Measurements from ENCODE around the gene PCDHB9. TPM values are rescaled to one million over a fixed set of nuclear protein-coding genes. Genes with fewer than 3 reads are reported as not detected.
"Not testable (repeated sequence)": the region's sequence is repeated elsewhere in the genome, so short reads cannot be mapped to it uniquely, and the experiment has no call there.

The PCDHB9 gene
- total RNA-seq, 4 donors from 2014 or later, result 0.18 to 1.7 (median 0.39) TPM

DNA sequence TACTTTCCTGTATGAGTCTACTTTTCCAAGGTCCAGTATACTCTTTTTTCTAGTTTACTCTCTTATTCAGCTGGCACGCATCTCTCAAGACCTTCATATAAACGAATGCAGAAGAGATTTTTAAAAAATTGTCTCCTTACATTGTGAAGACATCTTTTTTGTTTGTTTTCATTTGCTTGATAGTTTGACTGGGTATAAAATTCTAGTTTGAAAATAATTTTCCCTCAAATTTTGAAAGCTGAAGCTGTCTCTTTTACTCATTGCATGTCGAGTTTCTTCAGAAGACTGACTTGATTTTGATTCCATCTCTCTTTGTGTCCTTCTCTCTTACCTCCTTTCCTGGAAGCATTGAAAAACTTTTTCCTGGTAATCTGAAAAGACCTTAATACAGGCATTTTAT, 9.4 kb downstream of the PCDHB9 start:
- H3K27ac ChIP-seq, result no peak overlapping the region
- H3K4me1 ChIP-seq, result no peaks in the 10 kb centered on the region
- no peak for DNase-seq
- no peaks in the 10 kb centered on the region for H3K27me3 ChIP-seq
- H3K36me3 ChIP-seq, result no peaks in the 10 kb centered on the region
- H3K4me3 ChIP-seq, result no peak overlapping the region
- H3K9me3 ChIP-seq, result peaks cover 0 to 45% (median 0%) of the 10 kb centered on the region in 4 donors
- TF ChIP-seq POLR2A (IDR thresholded peaks at IDR 0.05), result no peak
- TF ChIP-seq, protein P1, sequence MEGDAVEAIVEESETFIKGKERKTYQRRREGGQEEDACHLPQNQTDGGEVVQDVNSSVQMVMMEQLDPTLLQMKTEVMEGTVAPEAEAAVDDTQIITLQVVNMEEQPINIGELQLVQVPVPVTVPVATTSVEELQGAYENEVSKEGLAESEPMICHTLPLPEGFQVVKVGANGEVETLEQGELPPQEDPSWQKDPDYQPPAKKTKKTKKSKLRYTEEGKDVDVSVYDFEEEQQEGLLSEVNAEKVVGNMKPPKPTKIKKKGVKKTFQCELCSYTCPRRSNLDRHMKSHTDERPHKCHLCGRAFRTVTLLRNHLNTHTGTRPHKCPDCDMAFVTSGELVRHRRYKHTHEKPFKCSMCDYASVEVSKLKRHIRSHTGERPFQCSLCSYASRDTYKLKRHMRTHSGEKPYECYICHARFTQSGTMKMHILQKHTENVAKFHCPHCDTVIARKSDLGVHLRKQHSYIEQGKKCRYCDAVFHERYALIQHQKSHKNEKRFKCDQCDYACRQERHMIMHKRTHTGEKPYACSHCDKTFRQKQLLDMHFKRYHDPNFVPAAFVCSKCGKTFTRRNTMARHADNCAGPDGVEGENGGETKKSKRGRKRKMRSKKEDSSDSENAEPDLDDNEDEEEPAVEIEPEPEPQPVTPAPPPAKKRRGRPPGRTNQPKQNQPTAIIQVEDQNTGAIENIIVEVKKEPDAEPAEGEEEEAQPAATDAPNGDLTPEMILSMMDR (IDR thresholded peaks at IDR 0.05), result no peak

DNA sequence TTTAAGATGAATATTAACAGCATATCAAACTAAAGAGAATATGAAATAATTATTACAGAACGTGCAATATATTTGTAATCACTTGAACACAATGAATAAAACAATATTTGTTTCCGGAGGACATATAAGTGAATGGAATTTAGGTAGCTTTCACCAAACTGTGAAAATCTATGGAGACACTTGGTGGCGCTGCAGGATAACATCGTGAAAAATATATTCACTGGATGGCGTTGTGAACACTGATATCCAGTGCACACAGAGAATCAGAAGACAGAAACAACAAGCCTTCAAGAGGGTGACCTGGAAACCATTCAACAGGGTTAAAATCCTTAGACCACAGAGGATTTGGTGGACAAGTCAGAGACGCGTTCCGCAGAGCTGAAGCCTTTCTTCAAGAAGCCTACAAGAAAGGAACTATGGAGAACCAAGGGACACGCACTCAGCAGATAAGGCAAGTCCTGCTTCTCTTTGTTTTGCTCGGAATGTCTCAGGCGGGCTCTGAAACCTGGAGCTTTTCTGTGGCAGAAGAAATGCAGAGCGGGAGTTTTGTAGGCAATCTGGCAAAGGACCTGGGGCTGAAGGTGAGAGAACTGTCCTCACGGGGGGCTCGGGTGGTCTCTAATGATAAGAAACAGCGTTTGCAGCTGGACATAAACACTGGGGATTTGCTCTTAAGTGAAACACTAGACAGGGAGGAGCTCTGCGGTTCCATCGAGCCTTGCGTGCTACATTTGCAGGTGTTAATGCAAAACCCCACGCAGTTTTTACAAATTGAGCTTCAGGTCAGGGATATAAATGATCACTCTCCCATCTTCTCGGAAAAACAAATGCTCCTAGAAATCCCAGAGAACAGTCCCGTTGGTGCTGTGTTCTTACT, 12.6 kb downstream of the PCDHB9 start, which contains the start of gene PCDHB11:
PCDHB11 (plus strand) TSS at position 269 of the 877 bp plus-strand sequence; CDS start at position 417, 148 bp downstream.
- Histone ChIP-seq H3K9me3 (peaks cover 0 to 44% (median 0%) of the 10 kb centered on the region in 4 donors), H3K4me3 (no peak within 1 kb of the TSS)
- no peak for DNase-seq

DNA sequence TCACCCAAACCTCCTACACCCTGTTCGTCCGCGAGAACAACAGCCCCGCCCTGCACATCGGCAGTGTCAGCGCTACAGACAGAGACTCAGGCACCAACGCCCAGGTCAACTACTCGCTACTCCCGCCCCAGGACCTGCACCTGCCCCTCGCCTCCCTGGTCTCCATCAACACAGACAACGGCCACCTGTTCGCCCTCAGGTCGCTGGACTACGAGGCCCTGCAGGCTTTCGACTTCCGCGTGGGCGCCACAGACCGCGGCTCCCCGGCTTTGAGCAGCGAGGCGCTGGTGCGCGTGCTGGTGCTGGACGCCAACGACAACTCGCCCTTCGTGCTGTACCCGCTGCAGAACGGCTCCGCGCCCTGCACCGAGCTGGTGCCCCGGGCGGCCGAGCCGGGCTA, 14.2 kb downstream of the PCDHB9 start:
- not testable (repeated sequence) for DNase-seq, H3K36me3 ChIP-seq, H3K4me1 ChIP-seq, H3K27me3 ChIP-seq, H3K4me3 ChIP-seq, H3K27ac ChIP-seq
- peaks cover 0 to 44% (median 0%) of the 10 kb centered on the region in 4 donors for H3K9me3 ChIP-seq

More for the DNA sequence above, 12.6 kb downstream of the PCDHB9 start, which contains the start of gene PCDHB11:
- TF ChIP-seq, protein P1 (IDR thresholded peaks at IDR 0.05), result peak in 1 of 6 experiments; percentile 10
- no peak for TF ChIP-seq POLR2A (IDR thresholded peaks at IDR 0.05)
- H3K36me3 ChIP-seq, result no peaks in the 10 kb centered on the region
- no peaks in the 10 kb centered on the region for H3K27me3 ChIP-seq
- no peak within 1 kb of the TSS for H3K27ac ChIP-seq
- no peaks in the 10 kb centered on the region for H3K4me1 ChIP-seq

DNA sequence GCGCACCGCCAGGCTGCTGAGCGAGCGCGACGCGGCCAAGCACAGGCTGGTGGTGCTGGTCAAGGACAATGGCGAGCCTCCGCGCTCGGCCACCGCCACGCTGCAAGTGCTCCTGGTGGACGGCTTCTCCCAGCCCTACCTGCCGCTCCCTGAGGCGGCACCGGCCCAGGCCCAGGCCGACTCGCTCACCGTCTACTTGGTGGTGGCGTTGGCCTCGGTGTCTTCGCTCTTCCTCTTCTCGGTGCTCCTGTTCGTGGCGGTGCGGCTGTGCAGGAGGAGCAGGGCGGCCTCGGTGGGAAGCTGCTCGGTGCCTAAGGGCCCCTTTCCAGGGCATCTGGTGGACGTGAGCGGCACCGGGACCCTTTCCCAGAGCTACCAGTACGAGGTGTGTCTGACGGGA, 14.7 kb downstream of the PCDHB9 start:
- H3K27me3 ChIP-seq, H3K27ac ChIP-seq, H3K36me3 ChIP-seq, DNase-seq, H3K4me1 ChIP-seq, H3K4me3 ChIP-seq: not testable (repeated sequence)
- H3K9me3 ChIP-seq, result peaks cover 0 to 40% (median 0%) of the 10 kb centered on the region in 4 donors

DNA sequence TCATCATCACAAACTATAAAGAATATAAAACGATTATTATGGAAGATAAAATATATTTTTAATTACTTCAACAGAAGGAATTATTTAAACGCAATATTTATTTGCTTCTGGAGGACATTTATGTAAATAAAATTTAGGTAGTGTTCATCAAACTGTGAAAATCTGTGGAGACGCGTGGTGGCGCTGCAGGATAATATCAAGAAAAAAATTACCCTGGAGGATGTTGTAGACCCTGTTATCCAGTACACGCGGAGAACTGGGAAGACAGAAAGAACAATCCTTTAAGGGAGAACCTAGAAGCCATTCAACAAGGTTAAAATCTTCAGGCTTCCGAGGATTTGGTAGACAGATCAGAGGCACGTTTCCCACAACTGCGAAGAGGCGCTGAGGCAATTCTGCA, 21.5 kb downstream of the PCDHB9 start, which contains the start of gene PCDHB12:
PCDHB12 (plus strand) TSS at position 242 of the 400 bp plus-strand sequence. CDS start 189 bp downstream, outside the sequence.
- H3K27ac ChIP-seq, result no peak within 1 kb of the TSS
- H3K27me3 ChIP-seq, result no peaks in the 10 kb centered on the region
- no peak for DNase-seq
- peaks cover 0 to 16% (median 0%) of the 10 kb centered on the region in 4 donors for H3K9me3 ChIP-seq
- no peak for TF ChIP-seq POLR2A (IDR thresholded peaks at IDR 0.05)
- TF ChIP-seq, protein P1 (IDR thresholded peaks at IDR 0.05), result no peak
- no peaks in the 10 kb centered on the region for H3K4me1 ChIP-seq
- H3K36me3 ChIP-seq, result no peaks in the 10 kb centered on the region
- H3K4me3 ChIP-seq, result no peak within 1 kb of the TSS

DNA sequence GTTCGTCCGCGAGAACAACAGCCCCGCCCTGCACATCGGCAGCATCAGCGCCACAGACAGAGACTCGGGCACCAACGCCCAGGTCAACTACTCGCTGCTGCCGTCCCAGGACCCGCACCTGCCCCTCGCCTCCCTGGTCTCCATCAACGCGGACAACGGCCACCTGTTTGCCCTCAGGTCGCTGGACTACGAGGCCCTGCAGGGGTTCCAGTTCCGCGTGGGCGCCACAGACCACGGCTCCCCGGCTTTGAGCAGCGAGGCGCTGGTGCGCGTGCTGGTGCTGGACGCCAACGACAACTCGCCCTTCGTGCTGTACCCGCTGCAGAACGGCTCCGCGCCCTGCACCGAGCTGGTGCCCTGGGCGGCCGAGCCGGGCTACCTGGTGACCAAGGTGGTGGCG, 23.3 kb downstream of the PCDHB9 start:
- not testable (repeated sequence) for H3K36me3 ChIP-seq, H3K27me3 ChIP-seq, H3K27ac ChIP-seq, H3K4me3 ChIP-seq, H3K4me1 ChIP-seq, DNase-seq
- peaks cover 0 to 20% (median 0%) of the 10 kb centered on the region in 4 donors for H3K9me3 ChIP-seq

DNA sequence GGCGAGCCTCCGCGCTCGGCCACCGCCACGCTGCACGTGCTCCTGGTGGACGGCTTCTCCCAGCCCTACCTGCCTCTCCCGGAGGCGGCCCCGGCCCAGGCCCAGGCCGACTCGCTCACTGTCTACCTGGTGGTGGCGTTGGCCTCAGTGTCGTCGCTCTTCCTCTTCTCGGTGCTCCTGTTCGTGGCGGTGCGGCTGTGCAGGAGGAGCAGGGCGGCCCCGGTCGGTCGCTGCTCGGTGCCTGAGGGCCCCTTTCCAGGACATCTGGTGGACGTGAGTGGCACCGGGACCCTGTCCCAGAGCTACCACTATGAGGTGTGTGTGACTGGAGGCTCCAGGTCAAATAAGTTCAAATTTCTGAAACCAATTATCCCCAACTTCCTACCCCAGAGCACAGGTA, 23.9 kb downstream of the PCDHB9 start:
- not testable (repeated sequence) for H3K27ac ChIP-seq, DNase-seq, H3K36me3 ChIP-seq, H3K27me3 ChIP-seq, H3K4me3 ChIP-seq, H3K4me1 ChIP-seq
- H3K9me3 ChIP-seq, result peaks cover 0 to 22% (median 0%) of the 10 kb centered on the region in 4 donors

Measured in Peyer's patch (tissue), 4 donors.